HG03280 (cell line): ENCODE measurements around the gene LGALSL.
"Not testable (repeated sequence)": the region's sequence is repeated elsewhere in the genome, so short reads cannot be mapped to it uniquely, and the experiment has no call there.

ENCODE experiments used
- ATAC-seq: cut with Tn5 transposase; IDR thresholded peaks from one replicate; pipeline ENCODE4 v1.9.1; 2021; ENCODE audit warnings: mild to moderate bottlenecking, moderate library complexity; ENCODE audit not compliant: unreplicated experiment

Gene LGALSL

DNA sequence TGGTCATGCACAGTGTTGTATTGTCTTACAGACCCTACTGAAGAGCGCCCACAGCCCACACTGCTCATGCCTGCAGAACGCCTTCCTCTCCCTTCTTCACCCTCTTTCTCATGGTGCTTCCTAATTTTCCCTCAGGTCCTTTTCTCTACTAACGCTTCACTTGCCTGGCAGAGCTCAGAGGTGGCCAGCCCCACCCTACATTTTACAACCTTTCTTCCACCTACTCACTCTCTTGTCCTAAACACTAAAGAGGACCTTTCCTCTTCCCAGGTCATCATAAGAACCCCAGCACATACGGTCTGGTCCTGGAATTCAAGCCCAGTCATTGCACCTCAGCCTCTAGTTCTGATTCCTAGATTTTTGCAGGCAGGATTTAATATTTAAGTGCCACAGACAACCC, 11.7 kb upstream of the LGALSL start:
- no peak for ATAC-seq

DNA sequence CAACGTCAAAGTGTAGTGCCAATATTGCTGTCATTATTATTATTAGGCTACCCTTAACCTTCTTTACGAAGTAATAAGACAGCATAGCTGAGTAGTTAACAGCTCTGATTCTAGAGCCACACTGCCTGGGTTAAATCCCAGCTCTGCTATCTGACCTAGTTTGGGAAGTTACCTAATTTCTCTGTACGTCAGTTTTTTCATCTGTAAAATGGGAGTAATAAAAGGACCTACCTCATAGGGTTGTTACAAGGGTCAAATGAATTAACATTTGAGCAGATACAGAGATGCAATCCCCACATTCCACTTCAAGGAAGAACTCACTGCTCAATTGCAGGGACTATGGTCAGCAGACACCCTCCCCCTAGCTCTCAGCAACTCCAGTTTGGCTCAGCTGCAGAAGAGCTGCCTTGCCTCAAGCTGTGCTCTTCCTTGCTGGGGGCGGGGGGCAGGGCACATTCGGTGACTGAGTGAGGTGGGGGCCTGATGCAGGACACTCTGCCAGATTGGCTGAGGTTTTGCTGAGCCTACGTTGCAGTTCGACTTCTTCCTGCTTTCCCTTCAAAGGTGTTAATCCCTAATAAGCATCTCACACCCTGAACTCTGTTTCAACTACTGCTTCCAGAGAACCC, 11.0 kb upstream of the LGALSL start:
- ATAC-seq: no peak

DNA sequence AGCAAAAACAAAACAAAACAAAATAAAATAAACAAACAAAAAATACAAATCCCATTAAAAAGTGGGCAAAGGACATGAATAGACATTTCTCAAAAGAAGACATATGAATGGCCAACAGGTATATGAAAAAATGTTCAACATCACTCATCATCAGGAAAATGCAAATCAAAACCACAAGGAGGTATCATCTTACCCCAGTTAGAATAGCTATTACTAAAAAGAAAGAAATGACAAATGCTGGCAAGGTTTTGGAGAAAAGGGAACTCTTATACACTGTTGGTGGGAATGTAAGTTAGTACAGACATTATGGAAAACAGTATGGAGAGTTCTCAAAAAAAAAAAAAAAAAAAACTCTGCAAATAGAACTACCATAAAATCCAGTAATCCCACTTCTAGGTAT, 8.0 kb upstream of the LGALSL start:
- ATAC-seq: not testable (repeated sequence)

DNA sequence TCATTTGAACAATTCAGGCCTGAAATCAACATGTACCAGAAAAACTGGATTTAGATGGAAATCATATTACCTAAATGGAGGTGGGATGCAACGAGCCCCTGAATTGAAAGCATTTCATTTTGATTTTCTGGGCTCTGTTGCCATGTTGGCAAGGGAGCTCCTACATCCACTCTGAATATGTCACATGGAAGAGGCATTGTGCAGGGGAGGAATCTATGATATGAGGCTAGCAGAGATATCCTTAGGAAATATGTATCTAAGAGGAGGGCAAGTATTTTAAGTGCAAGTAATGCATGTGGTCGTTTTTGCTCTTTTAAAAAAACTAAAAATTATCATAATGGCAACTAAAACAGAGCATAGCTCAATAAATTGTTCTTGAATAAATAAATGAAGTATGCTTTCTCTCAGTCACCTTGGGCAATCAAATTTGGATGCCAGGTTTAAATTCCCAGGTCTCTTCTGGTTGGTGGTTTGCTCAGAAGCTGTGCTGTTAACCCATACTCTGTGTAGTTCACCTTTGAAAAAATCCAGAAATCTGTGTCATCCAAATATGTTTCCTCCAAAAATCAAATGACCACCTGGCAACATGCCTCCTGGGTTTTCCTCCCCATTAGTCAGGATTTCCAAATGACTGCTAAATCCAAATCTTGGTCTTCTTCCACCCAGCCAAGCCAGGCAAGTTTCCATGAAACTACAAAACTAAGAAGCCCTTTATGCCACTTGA, 6.5 kb upstream of the LGALSL start:
- ATAC-seq: no peak

DNA sequence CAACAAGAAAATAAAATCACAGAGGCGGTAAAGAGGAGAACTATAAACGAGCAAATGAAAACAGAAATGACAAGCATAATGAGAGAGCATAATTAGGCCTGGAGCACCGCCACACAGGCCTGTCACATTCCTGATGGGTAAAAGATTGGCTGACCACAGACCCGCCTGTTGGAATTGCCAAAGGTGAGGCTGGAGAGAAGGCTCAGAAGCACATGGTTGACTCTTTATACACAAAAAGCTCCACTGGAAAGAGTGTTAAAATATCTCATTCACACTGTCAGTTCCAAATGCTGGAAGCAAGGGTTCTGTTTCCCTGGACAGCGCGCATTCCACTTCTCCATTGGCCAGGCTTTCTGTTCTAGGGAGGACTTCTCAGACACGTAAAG, 5.9 kb upstream of the LGALSL start:
- no peak for ATAC-seq

DNA sequence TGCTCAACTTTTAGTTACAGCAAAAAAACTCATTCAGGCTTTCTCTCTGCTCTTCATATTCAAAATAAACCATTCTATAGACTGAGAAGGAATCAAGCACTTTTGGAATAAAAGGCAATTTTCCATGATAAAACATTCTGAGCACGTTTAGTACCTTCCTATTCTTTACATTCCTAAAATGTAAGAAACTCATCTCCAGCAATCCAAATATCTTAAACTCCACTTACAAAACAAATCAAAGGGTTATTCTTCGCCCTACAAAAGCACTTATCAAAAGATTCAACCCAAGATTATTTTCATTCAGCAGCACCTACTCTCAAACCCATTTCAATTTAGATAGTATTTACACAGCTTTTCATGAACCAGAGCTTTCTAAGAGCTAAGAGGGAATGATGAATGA, 2.9 kb upstream of the LGALSL start:
- ATAC-seq: no peak

DNA sequence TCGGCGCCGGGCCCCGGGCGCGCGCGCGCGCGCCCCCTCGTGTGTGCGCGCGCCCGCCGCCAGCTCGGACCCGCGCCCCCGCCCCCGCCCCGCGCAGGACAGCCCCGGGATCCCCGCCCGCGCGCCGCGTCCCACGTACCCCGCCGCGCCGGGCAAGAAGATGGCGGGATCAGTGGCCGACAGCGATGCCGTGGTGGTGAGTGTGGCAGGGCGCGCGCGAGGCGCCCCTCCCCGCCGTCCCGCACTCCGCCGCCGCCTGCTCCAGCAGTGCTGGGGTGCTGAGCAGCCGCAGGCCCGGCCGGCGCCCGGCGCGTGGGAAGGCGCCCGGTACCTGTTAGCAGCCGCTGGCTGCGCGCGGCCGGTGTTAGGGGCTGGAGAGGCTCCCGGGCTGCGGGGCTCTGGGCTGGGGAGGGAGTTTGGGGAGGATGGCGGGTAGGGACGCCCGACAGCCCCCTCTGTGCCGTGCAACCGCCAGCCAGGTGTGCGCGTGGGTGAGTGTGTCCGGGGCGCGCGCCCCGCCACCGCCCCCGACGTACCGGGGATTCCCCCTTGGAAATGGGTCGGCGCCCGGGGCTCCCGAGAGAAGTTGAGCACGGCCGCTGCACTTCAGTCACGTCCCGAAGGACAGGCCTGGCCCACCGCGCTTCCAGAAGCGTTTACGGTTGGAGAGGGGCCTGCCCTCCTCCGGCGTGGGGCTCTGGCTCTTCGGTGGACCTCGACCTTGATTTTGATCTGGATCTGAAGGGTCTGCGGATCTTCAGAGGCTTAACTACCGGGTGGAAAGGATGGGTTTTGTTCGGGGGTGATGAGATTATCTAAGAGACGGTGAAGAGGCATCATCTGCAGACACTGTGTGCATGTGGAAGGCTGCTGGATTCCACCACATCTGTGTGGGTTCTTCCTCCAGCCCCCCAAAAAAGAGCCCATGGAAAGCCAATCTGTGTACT, 697 bp downstream of the LGALSL start:
- peak; percentile 57 for ATAC-seq

DNA sequence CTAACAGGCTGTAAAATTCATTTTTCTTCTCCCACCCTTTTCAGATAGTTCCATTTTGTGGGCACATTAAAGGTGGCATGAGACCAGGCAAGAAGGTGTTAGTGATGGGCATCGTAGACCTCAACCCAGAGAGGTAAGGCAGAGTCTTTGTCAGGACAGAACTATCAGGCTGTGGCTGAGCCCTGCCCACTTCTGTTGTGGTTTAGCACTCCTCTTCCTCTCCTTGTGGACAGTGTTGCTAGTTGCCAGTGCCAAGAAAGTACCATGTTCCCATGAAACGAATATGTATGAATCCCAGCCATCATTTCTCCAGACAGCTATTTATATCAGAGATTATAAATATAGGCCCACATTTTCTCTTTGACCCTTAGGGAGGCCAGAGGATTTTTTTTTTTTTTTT, 1.6 kb downstream of the LGALSL start:
- ATAC-seq: no peak

DNA sequence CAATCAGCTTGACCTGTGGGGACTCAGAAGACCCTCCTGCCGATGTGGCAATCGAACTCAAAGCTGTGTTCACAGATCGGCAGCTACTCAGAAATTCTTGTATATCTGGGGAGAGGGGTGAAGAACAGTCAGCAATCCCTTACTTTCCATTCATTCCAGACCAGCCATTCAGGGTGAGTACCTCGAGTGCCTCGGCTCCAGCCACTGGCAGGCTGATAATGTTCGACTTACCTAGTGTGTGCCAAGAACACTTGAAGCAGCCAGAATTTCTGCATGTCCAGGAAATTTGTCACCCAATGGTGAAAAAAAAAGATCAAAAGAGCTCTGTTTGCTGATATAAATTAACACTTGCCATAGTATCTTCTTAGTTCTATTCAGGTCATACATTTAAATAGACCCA, 2.3 kb downstream of the LGALSL start:
- no peak for ATAC-seq

DNA sequence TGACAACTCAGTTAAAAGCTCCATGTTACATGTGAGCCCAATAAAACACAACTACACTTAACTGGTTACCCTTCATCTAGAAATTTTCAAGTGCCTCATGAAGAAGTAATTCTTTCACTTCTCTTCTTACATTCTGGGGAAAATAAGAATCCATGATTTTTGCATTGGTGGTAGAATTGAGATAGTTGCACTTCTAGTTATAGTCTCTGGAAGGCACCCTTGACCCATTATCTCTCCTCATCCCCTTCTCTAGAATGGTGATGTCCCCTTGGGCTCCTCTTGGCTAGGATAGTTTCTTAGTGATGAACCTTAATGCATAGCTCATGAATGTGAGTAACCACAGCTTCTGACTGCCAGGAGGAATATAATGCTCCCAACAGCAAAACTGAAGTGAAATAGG, 3.6 kb downstream of the LGALSL start:
- no peak for ATAC-seq

DNA sequence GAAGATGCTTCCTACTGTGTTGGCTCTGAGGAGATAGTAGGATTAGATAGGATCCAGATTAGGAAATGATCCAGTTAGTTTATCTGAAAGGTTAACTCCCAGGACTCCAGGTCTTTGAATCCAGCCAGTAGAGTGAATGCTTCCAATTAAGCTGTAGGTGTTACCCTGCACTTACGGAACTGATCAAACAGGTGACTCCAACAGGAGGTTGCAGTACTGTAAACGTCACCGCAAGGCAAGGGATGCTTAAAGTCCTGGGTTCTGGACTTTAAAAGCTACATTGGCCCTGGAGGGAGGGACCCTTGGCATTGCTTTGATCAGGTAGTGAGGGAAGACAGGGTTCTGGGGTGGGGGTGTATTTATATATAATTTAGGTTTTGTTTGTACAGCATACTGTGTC, 5.6 kb downstream of the LGALSL start:
- ATAC-seq: no peak

DNA sequence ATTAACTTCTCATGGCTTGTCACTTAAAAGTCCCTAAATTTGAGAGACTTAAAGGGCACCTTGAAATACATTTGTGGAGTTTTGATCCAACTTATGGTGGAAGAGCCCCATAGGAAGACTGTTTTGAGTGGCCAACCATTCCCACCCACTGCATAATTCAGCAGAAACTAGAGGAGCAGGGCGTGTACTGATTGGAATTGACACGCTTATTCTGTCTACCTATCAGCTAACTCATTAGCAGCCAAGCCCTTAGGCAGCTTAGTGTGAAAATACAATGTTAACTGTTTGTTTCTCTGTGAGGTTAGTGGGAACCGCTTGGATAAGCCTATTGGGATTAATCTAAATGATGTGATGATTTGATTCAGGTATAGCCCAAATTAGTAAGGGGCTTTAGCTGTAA, 6.4 kb downstream of the LGALSL start:
- ATAC-seq: no peak

DNA sequence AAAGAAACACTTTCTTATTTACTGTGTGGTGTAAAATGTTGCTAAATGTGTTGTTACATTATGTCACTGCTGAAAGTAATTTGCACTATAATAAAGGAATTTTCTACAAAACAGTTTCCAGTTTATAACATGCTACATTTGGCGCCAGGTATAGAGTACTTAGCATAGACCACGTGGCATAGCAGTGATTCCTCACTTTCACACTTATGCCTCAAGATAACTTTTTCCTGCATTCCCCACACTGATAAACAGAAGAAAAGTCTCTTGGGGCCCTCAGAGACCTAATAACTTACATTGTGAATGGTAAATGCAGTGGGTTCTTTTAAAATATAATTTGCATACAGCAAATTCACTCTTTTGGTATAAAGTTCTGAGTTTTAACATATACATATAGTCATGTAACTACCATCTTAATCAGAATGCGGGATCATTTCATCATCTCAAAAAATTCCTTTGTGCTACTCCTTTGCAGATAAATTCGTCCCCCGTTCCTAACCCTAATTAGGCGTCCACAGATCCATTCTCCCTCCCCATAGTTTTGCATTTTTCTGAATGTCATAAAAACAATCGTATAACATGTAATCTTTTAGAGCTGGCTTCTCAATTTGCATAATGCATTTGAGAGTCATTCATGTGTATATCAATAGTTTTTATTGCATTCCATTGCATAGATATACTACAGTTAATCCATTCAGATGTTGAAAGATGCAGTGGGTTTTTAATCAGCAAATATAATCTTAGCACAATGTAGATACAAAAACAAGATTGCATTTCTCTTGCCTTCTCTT, 7.5 kb downstream of the LGALSL start:
- no peak for ATAC-seq

DNA sequence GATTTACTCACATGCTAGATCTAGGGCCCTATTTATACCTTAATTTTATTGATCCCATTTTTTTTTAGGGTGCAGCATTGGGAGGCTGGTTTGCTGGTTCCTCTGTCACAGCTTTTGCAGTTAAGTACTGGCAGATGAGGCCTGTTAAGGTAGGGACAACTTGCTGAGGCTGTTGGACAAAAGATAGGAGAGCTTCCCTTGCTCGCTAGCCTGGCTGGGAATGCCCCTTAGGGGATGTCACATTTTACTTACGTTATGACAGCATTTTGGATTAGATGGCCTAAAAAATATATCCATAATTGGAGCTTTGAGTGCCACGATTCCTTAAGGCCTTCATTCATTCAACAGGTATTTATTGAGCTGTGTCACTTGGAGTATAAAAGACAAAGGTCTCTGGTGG, 8.2 kb downstream of the LGALSL start:
- ATAC-seq: no peak

DNA sequence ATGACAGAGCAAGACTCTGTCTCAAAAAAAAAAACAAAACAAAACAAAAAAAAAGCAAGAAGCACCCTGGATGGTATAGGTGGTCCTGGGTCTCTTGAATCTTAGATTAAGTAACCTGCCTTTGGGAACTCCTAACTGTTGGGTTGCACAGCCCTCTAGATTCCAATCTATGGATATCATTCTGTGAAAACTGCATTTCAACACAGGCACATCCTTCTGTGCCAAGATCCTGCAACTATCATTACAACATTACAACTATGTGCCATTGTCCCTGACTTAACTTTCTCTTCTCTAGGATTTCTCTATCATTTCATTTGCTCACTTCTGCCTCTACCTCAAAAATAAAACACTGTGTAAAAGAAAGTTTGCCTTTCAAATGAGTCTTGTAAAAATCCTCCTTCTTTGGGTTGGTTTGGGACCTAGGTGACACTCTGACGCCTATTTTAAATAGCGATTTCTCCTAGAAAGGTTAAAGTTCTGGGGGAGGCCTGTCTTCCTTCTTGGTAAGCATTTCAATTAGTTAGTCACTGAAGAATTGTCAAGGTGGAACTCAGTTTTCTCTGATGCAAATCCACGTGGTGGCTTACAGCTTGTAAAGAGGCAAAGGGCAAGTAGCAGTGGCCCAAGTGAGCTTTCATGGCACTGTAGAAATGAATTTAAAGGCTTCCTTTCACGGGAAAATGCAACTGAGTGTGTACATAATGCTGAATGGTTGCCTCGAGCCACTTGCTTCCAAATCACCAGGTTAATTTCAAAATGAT, 9.2 kb downstream of the LGALSL start:
- ATAC-seq: no peak

DNA sequence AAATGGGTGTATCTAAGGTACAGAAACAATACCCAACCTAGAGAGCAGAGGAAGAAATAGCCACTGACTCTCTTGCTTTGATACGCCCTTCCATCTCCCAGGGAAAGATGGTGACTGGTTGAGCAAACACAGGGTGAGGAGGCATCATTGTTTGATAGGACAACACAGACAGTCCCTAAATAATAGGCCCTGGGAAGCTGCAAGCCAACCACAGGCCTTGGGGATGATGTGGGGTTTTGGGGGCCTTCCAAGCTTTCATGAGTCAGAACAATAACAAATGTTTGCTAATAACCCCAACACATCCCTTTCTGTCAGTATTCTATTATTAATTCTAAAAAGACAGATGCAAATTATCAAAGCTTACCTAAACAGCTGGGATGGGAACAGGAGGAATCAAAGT, 9.8 kb downstream of the LGALSL start:
- ATAC-seq: no peak

DNA sequence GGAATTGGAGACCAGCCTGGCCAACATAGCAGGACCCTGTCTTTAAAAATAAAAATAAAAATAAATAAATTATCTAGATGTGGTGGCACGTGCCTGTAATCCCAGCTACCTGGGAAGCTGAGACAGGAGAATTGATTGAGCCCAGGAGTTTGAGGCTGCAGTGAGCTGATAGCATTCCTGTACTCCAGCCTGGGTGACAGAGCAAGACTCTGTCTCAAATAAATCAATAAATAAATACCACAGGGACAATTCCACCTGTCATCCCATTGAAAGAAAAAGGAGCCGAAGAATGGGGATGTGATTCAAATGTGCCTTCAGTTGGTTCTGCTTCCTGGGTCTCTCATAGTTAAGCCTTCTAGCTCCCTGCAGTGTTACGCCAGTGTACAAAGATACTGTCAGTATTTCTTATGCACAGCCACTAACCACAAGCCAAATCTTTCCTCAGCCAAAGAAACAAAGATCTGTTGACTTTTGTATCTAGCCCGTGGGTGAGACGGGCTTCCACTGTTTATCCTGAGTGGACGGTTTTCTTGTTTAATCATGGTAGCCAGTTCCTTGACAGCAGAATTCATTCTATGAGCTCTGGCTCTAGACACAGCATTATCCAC, 12.6 kb downstream of the LGALSL start:
- ATAC-seq: no peak

DNA sequence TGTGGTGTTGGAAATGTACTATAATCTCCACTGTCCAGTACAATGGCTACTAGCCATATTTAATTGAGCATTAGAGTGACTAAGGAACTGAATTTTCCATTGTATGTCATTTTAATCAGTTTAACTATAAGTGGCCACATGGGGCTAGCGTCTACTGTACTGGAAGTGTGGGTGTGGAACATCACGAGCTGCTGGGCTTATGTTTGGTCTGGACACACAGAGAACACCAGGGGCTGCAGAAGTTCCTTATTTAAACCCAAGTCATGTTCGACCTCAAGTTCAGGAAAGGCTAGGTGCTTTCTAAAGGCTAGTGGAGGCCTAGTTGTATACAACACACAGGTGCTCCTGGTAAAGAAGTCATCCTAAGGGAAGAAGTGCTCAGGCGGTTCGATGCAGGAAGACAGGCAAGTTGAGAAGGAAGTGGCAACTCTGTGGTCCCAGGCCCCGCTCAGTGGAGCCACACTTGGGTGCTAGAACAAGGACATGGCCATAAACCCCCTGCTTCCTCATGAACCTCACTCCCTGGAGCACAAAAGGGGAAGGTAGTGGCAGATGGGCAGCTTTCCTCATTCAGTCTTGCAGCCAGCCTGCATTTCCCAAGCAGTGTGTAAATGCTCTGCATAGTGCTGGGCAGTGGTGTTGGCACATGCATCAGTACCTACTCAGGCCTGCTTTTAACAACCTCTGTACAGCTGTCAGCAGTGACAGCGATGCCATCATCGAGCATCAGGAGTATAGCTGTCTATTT, 13.3 kb downstream of the LGALSL start:
- ATAC-seq: no peak

DNA sequence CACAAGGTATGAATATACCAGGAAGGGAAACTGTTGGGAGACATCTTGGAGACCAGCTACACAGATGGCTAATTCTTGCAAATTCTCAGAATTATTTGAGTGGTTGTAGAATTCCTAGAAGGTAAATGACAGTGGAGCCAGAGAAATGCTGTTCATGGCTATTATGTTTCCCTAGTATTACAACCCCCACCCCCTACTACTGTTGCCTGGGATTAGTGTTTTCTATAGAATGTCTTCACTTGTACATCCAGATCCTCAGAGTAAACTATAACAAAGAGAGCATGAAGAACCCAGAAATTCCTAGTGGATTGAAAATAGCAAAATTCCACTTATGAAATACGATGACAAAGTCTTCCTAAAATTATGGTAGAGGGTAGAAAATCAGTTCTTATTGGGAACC, 15.3 kb downstream of the LGALSL start:
- ATAC-seq: no peak
